ENCODE measurements around the gene ZNF136.

- TF ChIP-seq CTCF (IDR thresholded peaks at IDR 0.05), result peak; percentile 87 to 93
- no peak for TF ChIP-seq POLR2A (IDR thresholded peaks at IDR 0.05)
- TF ChIP-seq POLR2AphosphoS5 (IDR thresholded peaks at IDR 0.05), result no peak
- TF ChIP-seq EP300 (IDR thresholded peaks at IDR 0.05), result no peak
Measured at GRCh38 chr19:12140545-12141404, 22.1 kb upstream of the ZNF136 start.

All from suprapubic skin (tissue), 4 donors.